Anterior cingulate cortex (tissue), 58 donors: ENCODE measurements around the gene ABAT.

ENCODE experiments used
- DNase-seq, 58 donors: peaks; one replicate each; lab custom pipeline; 2025; lab: John Stamatoyannopoulos, UW

Gene ABAT

DNA sequence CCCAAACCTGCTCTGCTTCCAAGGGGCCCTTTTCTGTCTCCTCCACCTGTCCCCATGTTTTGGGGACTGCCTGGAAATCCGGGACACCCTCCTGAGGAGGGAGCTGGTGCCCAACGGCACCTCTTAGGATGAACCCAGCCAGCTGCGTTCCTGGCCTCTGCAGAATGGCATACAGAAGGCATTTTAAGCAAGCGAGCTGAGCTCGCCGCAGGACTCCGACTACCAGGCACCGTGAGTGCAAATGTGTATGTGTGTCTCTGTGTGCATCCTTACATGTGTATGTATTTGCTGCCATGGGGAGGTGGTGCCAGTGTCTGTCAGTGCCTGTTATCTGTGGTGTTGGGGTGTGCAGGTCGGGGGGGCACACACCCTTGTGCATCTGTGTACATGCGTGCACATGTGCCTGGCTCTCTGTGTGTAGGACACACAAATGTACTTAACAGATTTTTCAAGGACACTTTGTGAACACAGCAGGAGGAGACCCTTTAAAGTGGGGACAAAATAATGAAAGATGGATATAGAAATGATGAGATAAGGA is 39.3 kb downstream of the ABAT start:
- peak in 25 of 58 donors; percentile 3 to 59 (median 22) for DNase-seq

DNA sequence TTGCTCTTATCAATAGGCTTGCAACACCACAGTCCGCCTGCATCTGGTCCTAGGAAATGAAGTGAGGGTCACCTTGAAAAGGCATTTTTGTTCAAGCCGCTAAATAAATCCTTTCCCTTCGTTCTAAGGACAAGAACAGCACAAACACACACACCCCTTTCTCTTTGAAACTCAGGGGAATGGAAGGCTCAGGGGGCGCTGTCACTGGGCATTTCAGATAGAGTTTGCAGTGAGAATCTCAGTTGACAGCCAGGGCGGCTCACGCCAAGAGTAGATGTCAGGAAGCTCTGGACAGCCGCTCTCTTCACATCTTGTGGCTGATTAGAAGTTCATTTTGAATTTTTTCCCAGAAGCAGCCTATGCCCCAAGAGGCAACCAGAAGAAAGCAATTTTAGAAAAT is 39.8 kb downstream of the ABAT start:
- peak in 16 of 58 donors; percentile 3 to 40 (median 14) for DNase-seq

DNA sequence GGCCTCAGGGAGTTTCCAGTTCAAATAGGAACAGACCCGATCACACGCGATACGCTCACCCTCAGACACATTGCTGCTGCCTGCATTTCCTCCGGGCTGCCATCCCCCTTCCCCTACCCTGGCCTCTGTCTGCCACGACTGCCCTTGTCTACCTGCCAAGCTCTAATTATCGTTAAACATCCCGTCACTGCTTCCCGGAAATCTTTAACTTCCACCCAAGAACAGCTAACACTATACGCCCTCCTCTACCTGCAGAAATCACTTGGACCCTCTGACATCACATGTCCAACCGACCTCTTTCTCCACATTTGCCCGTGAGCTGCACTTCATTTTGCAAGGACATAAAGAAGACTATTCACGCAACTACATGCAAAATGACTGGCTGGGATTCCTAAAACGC is 40.4 kb downstream of the ABAT start:
- DNase-seq, result no peak

DNA sequence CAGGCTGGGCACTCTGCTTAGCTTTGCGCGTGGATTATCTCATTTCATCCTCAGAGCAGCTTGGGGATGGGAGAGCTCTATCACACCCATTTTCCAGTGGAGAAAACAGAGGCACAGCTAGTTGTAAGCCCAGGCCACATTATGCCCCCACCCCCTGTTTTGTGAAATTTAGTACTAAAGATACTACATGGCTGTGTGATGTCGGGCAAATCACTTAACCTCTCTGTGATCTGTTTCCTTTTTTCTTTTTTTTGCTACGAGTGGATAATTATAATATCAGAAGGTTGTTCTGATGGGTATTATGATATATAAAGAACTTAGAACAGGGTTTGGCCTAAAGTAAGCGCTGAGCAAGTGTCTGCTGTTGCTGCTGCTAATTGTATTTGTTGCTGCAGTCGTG is 41.6 kb downstream of the ABAT start:
- no peak for DNase-seq

DNA sequence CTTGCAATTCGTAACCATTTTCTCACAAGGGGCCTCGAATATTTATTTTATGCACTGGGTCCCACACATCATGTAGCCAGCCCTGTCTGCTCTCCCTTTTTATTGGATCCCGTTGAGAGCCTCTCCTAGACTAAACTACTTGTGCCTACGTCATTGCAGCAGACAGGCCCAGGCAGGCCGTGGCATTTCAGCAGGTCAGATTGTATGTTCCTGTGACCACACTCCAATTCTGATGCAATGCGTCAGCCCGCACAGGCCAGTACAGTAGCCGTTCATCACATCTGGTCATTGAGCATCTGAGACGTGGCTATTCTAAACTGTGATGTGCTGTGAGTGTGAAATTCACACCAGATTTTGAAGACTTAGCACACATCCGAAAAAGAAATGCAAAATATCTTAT is 42.2 kb downstream of the ABAT start:
- DNase-seq, result no peak

DNA sequence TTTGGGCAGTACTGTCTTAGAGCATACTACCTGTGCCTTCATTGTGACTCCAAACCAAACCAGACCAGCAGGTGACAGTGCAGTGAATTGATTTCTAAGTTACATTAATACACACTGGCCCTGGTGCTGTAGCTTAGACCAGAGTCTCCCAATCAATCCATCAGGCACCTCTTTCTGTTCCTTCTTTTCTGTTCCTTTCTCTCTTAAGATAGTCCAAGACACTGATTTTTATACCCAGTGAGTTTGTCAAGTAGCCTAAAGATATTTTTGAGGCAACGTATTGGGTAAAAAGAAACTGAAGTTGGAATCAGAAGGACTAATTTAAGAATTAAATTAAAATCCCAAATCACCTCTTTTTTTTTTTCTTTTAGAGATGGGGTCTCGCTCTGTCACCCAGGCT is 43.1 kb downstream of the ABAT start:
- no peak for DNase-seq

DNA sequence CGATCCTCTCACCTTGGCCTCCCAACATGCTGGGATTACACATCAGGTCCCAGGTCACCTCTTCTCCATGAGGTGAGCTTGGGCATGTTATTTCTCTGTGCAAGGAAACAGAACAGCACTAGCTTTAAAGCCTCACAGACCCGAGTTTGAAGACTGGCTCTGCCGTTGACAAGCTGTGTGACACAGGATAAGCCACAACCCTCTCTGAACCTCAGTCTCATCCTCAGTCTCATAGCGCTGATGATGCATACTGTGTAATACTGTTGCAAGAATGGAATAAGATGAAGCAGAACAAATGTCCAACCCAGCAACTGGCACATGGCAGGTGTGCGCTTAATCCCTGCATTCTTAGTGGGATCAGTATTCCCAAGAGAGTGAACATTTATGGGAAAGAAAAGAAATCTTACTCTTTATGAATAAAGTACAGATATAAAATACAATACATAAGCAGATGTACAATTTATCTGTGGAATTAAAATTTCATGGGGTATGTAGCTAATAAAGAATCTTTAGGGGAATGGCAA is 43.5 kb downstream of the ABAT start:
- no peak for DNase-seq

DNA sequence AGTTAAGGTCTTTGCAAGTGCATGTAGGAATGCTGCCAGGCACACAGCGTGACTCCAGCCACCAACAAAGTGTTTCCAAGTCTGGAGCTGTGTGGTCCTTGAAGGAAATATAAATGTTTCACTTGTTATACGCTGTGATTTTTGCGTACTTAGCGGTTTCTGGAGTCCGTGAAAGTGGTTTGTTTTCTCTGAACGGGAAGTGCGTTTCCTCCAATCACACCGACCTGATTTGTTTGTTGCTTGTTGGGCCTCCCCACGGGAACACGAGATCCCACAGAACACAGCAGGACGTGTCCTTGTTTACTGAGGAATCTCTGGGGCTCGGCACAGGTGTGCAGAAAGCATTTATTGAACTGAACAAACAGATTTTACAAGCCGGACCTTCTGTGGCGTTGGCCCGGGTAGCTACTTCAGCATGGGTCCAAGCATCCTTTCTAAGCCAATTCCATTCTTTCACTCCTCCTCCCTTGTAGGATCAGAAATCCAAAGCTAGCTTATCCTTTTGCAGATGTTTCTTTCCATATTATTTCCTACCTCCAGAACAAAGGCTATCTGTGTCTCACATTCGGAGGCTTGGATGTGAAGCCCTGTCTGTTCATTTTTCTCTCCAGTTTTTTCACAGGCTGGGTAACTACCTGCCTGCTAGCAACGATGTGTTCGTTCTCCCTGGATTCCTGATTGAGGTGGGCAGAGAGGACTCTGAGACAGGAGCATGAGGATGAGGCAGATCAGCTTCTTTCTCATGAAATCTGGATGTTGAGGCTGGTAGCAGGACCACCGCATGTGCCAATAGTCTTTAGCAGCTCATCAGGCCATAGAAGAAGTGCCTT is 44.6 kb downstream of the ABAT start:
- peak in 2 of 58 donors; percentile 3 to 5 for DNase-seq

DNA sequence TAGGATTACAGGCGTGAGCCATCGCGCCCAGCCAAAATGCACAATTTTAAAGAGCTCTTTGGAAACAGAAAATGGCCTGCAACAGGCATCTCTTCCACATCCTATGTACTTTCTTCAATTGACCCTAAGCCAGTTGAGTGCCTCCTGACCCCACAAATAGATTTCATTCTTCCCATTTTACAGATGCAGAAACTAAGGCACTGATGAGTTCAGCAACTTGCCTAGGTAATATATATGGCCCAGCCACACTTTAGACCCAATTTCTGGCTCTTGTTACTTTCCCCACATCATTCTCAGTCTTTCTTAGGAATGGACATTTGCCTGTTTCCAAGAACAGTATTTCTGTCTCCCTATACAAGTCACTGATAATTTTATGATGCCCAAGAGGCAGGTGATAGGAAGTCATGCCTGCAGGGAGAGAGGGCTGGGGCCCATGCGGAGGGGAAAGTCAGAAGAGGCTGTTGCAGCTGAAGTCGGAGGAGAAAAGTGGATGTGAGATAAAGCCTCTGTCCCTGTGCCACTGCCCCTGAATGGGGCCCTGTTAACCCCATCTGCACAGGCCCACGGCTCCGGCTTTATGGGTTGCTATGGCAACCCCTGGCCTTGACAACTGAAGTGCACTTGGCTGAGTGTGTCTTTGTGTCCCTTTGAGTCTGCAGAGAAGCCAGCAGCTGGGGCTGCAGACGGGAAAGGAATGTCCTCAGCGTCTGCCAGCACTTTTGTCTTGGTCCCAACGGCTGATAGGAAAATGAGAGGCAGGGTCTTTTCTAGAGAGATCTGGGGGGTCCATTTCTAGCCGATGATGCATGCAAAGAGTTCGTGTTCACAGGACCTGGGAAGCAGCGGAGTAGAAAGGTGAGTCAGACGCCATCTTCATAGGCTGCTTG is 45.9 kb downstream of the ABAT start:
- DNase-seq, result peak in 46 of 58 donors; percentile 5 to 77 (median 34)

DNA sequence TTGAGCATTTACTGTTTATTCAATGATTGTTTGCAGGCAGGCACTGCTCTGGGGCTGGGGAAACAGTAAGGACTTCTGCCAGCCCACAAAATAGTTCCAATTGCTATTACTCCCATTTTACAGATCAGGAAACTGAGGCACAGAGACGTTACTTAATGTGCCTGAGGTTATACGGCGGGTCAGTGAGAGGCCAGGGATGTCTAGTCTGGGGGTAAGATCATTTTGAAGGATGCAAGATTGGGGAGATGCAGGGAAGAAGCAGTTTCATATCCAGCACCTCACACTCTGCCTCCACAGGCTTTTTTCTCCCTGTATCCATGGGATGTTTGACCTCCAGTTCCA is 46.5 kb downstream of the ABAT start:
- DNase-seq, result no peak

DNA sequence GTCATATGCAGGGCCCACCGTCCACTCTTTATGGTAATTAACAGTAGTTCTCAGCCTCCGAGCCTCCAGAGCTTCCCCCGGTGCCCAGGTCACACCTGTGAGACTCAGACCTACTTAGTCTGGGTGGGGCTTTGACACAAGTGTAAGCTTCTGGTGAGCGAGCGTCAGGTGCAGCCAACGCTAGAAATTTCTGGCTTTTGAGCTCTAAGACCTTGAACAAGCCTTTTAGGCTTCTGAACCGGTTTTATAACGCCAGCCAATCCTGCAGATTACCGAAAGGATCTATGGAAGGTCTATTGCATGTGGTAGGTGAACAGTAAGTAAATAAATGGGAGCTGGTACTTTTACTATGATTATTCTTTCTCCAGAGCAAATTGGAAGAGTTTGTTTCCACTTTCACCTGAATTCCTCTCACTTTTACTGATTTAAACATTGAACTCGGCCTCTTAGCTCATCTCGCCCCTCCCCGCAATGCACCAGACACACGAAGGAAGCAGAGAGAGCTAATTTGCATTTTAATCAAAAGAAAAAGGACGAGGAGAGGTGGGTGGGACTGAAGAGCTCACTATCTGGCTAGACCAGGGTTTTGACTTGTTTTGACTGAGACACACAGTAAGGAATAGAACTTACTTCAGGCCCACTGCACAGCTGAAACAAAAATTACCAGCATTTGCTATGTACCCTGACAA is 47.1 kb downstream of the ABAT start:
- DNase-seq, result no peak

DNA sequence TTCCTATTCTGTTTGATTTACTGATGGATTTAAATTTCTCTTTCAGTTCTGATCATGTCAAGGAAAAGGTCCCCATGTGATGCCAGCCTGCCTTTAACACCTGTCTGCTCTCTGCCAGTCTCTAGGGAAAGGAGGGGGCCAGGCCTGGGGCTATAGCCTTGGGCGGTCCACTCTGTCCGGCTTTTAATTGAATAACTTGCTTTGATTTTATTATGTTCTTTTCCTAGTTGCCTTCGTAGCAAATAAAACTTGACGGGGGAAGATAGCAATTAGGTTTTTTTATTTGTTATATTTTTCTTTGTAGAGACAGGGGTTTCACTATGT is 47.6 kb downstream of the ABAT start:
- DNase-seq, result no peak

DNA sequence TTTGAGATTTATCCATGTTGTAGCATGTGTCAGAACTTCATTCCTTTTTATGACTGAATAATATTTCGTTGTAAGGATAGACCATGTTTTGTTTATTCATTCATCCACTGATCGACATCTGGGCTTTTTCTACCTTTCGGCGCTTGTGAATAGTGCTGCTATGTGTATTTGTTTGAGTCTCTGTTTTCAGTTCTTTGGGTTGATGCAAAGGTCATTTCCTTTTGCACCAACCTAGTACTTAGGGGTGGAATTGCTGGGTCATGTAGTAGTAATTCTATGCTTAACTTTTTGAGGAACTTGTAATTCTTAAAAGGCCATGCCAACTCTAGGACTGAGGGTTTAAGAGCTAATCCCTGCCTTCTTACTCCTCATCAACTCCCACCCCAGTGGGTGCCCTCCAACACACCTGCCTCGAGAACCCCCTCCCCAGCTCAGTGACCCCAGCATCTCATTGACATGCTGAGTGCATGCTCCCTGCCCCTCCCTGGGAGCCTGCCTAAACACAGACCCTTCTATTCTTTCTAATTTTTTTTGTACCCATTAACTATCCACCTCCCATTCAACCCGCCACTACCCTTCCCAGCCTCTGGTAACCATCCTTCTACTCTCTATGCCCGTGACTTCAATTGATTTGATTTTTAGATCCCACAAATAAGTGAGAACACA is 51.2 kb downstream of the ABAT start:
- DNase-seq, result no peak

DNA sequence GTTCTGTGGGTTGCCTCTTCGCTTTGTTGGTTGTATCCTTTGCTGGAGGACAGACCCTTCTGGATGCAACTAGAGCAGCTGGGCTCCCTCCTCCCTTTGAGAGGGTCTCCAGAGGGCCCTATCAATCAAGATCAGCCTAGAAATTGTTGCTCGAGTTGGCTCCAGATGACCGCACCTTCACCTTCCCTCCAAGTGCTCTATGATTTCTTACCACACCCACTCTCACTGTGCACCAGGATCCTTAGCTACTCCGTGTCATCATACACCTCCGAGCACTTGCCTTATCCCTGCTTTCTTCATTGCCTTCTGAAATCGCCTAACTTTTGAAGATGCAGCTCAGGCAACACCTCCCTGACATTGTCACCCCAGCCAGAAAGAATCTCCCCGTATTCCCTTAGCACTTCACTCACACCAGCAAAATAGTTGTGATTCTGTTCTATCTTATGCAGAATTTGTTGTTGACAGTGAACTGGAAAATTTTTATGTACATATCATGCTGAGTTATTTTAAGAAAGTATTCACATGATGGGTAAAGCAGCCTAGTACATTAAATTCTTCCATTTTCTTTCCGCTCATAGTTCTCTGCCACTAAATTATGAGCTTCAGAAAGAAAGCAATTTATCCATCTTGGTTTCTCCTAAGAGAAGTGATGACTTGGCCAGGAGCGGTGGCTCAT is 52.9 kb downstream of the ABAT start:
- DNase-seq, result no peak

DNA sequence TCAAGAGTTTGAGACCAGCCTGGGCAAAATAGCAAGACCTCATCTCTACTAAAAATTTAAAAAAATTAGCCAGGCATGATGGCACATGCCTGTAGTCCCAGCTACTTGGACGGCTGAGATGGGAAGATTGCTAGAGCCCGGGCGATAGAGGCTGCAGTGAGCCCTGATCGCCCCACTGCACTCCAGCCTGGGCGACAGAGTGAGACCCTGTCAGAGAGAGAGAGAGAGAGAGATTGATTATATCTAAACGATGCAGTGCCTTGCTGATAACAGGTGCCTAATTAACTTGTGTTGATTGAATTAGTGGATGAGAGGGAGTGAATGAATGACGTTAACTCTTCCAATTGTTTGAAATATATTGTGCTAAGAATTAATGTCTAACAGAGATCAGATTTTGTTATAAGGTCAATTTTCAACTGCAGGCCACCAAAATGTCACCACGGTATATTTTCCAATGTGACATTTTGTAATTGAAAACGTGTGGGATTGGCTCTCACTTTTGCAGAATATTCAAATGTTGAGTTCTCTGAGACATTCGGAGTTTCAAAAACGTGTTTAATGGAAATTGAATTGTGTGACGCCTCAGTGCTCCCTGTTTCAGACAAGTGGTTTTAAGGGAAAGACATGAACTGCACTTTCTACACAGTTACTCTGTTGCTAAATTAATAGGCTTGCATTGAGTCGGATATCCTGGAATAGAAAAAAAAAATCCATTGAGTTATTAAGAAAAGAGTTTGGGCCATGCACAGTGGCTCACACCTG is 53.6 kb downstream of the ABAT start:
- DNase-seq, result no peak

DNA sequence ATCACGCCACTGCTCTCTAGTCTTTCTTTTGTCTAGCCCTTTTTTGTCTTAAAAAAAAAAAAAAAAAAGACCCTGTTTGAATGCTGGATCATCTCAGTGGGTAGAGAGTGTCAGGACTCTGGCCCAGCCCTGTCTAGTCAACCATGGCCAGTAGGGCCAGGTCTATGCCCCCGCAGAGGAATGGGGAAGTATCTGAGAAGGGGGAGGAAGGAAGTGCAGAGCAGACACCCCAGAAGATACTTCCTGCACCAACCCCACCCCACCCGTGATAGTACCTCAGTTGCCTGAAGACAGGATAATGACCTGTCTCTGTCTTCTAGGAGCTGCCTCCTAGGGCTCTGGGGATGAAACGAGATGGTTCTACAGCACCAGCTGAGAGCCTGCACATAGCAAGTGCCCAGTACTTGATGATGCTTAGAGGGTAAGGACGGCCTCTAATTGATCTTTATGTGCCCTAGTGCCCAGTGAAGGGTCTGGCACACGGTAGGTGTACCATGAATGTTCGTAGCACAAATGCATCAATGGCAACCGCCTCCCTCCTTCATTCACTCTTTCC is 55.4 kb downstream of the ABAT start:
- no peak for DNase-seq

DNA sequence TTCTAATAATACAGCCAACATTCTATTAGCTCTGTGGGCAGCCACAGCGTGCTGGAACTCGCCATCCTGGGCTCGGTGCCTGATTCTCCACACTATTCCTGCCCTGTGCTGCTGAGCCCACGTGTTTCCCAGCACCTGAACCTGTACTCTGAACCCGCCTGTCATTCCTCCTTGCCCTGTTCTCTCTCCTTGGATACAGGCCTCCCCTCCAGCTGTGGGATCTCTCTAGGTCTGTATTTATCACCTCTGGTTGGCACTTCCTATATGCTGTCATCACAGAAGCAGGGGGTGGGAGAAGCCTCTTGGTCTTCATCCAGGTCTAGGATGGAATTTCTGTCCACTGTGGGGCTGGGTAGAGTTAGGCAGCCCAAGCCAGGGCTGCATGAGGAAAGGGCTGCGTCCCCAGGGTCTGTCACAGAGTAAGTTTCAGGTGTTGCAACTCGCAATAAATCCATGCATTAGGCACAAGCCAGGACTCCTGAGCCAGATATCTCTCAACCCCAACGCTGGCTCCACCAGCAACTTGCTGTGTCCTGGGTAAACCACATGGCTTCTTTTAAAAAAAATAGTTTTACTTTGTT is 56.0 kb downstream of the ABAT start:
- DNase-seq, result peak in 11 of 58 donors; percentile 5 to 19 (median 13)
